ENCODE results near the gene KCNMA1.
A peak's percentile ranks its signal among the peaks of the same experiment; 100 is the strongest.

KCNMA1 gene

GRCh38 chr10:77553311-77553710, 84.3 kb downstream of the KCNMA1 start:
- peak; percentile 39 for DNase-seq

- no peak for DNase-seq
Measured at GRCh38 chr10:77552252-77552651, 85.4 kb downstream of the KCNMA1 start.

- no peak for DNase-seq
Measured at GRCh38 chr10:77550378-77550777, 87.2 kb downstream of the KCNMA1 start.

GRCh38 chr10:77548671-77549070, 88.9 kb downstream of the KCNMA1 start:
- DNase-seq: no peak

- no peak for DNase-seq
Measured at GRCh38 chr10:77548157-77548556, 89.5 kb downstream of the KCNMA1 start.

- no peak for DNase-seq
Measured at GRCh38 chr10:77547307-77548050, 90.1 kb downstream of the KCNMA1 start.

GRCh38 chr10:77546042-77546441, 91.6 kb downstream of the KCNMA1 start:
- DNase-seq: no peak

- DNase-seq: no peak
Measured at GRCh38 chr10:77545585-77545984, 92.0 kb downstream of the KCNMA1 start.

- no peak for DNase-seq
Measured at GRCh38 chr10:77544617-77545016, 93.0 kb downstream of the KCNMA1 start.

GRCh38 chr10:77542710-77543259, 94.8 kb downstream of the KCNMA1 start:
- no peak for DNase-seq

- no peak for DNase-seq
Measured at GRCh38 chr10:77541944-77542343, 95.7 kb downstream of the KCNMA1 start.

GRCh38 chr10:77541247-77541646, 96.4 kb downstream of the KCNMA1 start:
- no peak for DNase-seq

- DNase-seq: no peak
Measured at GRCh38 chr10:77539147-77539935, 98.3 kb downstream of the KCNMA1 start.

GRCh38 chr10:77537720-77538373, 99.8 kb downstream of the KCNMA1 start:
- no peak for DNase-seq

GRCh38 chr10:77537071-77537470, 100.5 kb downstream of the KCNMA1 start:
- DNase-seq: no peak

GRCh38 chr10:77533887-77534278, 103.7 kb downstream of the KCNMA1 start:
- DNase-seq: peak; percentile 45

GRCh38 chr10:77533146-77533886, 104.3 kb downstream of the KCNMA1 start:
- DNase-seq: no peak

- DNase-seq: no peak
Measured at GRCh38 chr10:77532068-77532467, 105.5 kb downstream of the KCNMA1 start.

- DNase-seq: peak; percentile 42
Measured at GRCh38 chr10:77531441-77532001, 106.1 kb downstream of the KCNMA1 start.

GRCh38 chr10:77530011-77530410, 107.6 kb downstream of the KCNMA1 start:
- DNase-seq: no peak

GRCh38 chr10:77529050-77529576, 108.5 kb downstream of the KCNMA1 start:
- no peak for DNase-seq

- no peak for DNase-seq
Measured at GRCh38 chr10:77527839-77528238, 109.8 kb downstream of the KCNMA1 start.
